Coronary artery (tissue), 2 donors: ENCODE data around the gene ACSL3.

ENCODE experiments used
- DNase-seq: peaks from one replicate; pipeline ENCODE4 v3.0.0-alpha.2; 2017; ENCODE audit warnings: low spot score
- H3K27ac ChIP-seq, 2 donors: fragments of 200-600 bp; sonication (generic); one replicate each; pipeline ENCODE4 v1.5.1; 2016 to 2019
- H3K4me3 ChIP-seq: fragments of 200-600 bp; sonication (generic); 2 replicates; pipeline ENCODE4 v1.5.1; 2016; ENCODE audit warnings: mild to moderate bottlenecking, moderate library complexity
- TF ChIP-seq, protein P1 (sequence below): fragments of 200-600 bp; sonication (generic); IDR thresholded peaks from one replicate; pipeline ENCODE4 v1.5.1; 2019; ENCODE audit warnings: antibody characterized with exemption

The ACSL3 gene

GRCh38 chr2:222854773-222855700 is 5.8 kb upstream of the ACSL3 start:
- TF ChIP-seq, protein P1, sequence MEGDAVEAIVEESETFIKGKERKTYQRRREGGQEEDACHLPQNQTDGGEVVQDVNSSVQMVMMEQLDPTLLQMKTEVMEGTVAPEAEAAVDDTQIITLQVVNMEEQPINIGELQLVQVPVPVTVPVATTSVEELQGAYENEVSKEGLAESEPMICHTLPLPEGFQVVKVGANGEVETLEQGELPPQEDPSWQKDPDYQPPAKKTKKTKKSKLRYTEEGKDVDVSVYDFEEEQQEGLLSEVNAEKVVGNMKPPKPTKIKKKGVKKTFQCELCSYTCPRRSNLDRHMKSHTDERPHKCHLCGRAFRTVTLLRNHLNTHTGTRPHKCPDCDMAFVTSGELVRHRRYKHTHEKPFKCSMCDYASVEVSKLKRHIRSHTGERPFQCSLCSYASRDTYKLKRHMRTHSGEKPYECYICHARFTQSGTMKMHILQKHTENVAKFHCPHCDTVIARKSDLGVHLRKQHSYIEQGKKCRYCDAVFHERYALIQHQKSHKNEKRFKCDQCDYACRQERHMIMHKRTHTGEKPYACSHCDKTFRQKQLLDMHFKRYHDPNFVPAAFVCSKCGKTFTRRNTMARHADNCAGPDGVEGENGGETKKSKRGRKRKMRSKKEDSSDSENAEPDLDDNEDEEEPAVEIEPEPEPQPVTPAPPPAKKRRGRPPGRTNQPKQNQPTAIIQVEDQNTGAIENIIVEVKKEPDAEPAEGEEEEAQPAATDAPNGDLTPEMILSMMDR, result no peak

DNA sequence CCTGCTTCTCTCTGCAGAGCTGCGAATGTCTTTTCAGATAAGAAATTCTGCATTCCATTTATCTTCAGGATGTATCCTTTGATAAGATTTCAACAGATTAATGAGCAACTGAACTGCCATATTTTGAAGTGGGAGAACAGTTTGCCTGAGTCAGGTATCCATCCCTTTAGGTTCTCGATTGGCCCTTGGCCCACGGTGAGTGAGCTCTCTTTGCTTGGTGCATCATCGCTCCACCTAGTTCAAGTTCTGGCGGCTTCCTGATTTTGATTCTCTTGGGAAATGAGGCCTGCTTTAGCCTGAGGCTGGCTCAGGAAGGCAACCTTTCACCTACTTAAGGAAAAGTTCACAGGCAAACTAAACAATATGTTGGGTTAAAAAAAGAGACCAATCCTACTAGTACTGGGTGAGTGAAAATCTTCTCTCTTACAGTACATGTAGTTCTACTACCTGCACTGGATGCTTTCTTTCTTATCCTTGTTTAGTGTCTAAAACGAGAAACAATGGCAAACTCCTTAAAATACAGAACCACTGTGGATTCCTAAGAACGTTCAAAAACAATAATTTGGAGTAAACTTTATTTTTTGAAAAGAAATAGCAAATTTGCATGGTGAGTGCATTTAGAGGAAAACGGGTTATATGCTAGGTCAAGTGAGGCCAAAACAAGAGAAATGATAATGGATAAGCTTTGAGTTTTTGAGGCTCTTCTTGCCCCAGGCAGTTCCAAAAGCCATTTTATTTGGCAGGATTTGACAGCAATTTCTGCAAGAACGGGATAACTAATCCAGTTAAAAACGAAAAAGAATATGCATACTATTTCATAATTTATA is 837 bp upstream of the ACSL3 start:
- TF ChIP-seq, protein P1, result no peak
- peak overlapping the region; percentile 31 to 98 for H3K27ac ChIP-seq
- DNase-seq, result peak; percentile 77
- H3K4me3 ChIP-seq, result peak overlapping the region; percentile 80

More at GRCh38 chr2:222854773-222855700, 5.8 kb upstream of the ACSL3 start:
- H3K4me3 ChIP-seq, result no peak overlapping the region
- no peak for DNase-seq
- H3K27ac ChIP-seq, result no peak overlapping the region

DNA sequence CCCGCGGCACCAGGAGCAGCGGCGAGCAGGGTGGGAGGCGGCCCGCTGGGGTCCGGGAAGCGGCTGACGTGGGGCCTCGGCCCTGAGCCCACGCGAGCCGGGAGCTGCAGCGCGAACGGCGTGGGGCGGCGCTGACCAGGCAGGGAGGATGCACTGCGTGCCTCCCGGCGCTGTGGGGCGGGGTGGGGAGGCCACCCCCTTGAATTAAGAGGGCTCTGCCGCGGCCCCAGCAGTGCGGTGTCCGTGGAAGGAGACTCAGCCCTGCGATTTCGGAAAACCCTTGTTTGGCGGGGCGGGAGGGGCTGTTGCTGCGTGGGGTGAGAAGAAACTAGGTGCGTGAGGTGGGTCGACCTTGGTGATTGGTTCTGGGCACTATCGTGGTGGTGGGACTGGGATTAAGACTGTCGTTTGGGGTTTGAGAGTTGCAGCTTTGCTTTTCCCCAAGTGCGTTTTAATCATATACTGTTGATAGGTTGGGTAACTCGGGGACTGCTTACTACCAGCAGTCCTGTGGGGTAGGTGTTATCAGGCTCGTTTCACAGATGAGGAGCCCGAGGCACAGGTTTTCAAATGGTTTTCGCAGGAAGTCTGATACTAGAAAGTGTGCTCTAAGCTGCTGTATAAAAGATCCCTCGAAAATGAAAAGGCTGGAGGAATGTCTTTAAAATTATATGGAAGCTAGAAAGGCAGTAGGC is 722 bp downstream of the ACSL3 start:
- TF ChIP-seq, protein P1, result no peak
- Histone ChIP-seq H3K4me3 (peak overlapping the region; percentile 80), H3K27ac (peak overlapping the region; percentile 96 to 98)
- DNase-seq, result peak; percentile 76

GRCh38 chr2:222862106-222862908 is 1.5 kb downstream of the ACSL3 start:
- TF ChIP-seq, protein P1, result no peak
- DNase-seq, result no peak
- H3K27ac ChIP-seq, result peak overlapping the region; percentile 96 to 98
- peak overlapping the region; percentile 80 for H3K4me3 ChIP-seq

DNA sequence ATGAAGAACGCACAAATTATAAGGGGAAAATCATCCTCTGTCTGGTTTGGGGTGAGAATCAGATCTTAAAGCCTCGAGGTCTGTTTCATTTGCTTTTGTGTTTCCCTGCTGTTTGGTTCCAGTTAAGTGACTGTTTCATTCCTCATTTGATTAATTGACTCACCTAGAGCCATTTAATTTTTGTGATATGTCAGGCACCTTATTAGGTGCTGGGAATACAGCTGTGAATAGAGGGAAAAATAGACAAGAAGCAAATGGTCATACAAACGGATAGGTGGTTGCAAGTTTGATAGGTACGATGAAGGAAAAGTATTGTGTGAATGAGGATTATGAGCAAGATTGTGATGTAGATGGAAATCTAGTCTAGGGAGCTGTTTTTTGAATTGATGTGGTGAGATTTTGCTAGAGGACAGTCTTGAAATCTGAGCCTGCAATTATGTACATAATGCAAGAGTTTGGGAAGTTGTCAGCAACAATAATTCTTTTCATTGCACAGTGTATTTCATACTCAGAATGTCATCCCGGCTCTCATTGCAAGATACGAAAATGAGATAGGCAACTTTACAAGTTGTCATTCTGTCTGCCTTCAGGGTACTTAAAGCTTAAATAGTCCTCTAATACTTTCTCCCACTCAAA is 2.2 kb downstream of the ACSL3 start:
- H3K27ac ChIP-seq, result peak overlapping the region; percentile 2 to 13
- TF ChIP-seq, protein P1, result no peak
- peak overlapping the region; percentile 80 for H3K4me3 ChIP-seq

GRCh38 chr2:222864296-222864695 is 3.5 kb downstream of the ACSL3 start:
- no peak overlapping the region for H3K4me3 ChIP-seq
- TF ChIP-seq, protein P1, result no peak
- DNase-seq, result no peak
- peak overlapping the region in 1 of 2 donors; percentile 33 for H3K27ac ChIP-seq

More for the DNA sequence above, 2.2 kb downstream of the ACSL3 start:
- no peak for DNase-seq
